Suppressor macrophage (primary cell): Measurements from ENCODE around the gene TGDS.

Source experiments
- DNase-seq, 4 experiments: peaks; one replicate each; pipeline ENCODE4 v3.0.0-alpha.2; 2020 to 2022

Gene TGDS

DNA sequence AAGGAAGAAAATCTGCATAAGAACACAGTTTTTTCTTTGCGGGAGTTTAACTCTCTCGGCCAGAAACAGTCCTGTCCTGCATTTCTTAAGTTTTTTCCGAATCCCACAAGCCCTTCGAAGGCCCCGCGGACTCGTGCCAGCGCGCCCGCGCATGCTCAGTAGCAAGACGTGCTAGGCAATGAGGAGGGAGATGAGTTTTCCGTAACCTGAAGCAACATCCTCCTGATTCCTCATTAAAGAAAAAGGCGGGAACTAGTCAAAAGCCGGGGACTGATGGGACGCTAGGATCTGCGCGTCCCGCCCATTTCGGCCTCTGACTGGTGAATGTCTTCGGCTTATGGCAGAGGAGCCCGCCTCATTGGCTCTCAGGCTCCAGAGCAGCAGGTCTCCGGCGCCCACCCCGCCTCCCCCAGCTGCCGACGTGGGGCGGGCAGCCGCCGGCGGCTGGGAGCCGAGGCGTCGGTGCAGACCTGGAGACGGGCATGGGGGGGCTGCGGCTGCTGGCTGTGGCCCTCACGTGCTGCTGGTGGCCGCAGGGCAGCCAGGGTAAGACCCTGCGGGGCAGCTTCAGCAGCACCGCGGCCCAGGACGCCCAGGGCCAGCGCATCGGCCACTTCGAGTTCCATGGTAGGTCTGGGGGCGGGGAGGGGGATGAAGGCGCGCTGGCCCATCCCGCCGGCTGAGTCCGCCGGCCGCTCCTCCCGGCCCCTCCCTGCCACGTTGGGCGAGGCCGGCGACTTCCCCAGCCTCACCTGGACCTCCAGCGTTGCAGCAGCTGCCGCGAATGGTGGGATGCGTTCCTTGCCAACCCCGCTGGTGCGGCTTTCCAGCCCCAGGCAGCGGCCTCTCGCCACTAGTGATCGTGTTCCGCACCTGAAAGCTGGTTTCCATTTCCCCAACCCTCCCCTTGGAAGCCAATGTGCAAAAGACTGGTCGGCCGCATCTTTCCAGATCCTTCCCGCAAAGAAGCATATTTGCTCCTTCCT lies 5.8 kb upstream of the TGDS start, which contains the start of gene GPR180:
GPR180 (plus strand) TSS at position 412 of the 986 bp plus-strand sequence; CDS start at position 483, 71 bp downstream.
- peak; percentile 96 to 99 (median 98) for DNase-seq

DNA sequence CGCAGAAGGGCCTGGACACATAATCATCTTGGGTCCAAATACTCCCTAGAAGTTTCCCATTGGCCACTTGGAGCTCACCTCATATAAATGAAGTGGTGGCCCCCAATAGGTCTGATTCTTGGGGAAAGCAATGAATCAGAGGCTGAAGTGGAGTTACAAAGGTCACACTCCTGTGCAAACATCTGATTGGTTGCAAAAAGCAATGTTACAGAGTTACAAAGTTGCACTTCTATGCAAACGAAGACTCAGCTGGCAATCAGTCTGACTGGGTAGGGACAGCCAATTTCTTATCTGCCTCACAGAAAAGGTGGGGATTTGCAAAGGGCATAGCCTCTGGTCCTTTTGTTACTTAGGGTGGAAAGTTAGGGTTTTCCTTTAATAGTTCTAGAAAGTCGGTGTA lies 3.9 kb upstream of the TGDS start:
- DNase-seq: no peak

DNA sequence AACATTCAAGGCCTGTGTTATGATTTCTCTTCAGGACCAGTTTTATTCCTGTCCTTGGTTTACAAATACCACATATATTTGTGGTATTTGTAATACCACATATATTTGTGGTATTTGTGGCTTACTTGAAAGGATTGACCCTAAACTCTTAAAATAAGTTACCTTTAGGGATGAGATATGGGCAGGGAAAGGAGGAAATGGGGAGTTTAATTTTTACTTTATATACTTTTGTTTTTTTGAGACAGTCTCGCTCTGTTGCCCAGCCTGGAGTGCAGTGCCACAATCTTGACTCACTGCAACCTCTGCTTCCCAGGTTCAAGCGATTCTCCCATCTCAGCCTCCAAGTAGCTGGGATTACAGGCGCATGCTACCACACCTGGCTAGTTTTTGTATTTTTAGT lies 2.3 kb upstream of the TGDS start:
- DNase-seq: no peak

DNA sequence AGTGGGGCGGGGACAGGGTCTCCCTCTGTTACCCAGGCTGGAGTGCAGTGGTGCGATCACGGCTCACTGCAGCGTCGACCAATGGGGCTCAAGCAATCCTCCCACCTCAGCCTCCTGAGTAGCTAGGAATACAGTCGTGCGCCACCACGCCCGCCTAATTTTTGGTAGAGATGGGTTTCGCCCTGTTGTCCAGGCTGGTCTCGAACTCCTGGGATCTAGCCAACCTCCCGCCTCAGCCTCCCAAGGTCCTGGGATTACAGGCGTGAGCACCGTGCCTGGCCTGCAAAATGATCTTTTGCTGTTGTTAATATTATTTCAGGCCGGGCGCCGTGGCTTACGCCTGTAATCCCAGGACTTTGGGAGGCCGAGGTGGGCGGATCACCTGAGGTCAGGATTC lies 621 bp upstream of the TGDS start:
- peak in 1 of 4 experiments; percentile 4 for DNase-seq

DNA sequence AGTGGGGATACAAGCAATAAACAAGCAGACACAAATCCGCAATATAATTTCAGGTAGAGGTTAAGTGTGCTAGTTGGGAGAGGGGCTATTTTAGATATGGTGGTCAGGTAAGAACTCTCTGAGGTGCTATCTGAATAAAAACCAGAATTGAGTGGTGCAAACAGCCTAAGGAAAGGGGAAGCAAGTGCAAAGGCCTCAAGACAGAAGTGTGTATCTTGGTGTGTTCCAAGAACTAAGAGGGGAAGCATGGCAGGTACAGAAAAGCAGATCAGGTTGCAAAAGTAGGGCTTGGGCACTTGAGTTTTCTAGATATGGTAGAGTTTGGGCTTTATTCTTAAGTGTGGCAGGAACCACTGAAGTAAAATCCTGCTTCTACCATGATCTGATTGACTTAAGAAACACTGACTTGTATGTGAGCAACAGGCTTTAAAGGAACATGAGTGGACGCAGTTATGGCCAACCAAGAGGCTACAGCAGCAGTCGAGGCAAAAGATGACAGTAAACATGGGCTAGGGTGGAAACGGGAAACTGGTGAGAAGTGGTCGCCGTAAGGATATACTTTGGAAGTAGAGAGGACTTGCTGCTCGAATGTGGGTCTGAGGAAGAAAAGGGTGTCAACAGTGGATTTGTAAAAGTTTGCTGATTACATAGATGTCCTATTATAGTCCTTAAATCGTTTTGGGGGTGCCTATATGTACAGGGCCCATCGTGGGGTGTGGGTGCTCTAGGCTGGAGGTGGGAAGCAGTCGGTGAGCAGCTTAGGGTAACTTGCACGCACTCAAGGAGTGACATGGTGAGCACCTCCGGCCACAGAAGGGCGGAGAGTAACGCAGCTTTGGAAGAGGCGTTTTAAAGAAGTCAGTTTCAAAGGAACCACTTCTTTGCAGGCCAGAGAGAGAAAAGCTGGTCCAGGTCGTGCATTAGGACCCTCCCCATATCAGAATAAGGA lies 677 bp downstream of the TGDS start:
- peak; percentile 14 to 39 (median 29) for DNase-seq

DNA sequence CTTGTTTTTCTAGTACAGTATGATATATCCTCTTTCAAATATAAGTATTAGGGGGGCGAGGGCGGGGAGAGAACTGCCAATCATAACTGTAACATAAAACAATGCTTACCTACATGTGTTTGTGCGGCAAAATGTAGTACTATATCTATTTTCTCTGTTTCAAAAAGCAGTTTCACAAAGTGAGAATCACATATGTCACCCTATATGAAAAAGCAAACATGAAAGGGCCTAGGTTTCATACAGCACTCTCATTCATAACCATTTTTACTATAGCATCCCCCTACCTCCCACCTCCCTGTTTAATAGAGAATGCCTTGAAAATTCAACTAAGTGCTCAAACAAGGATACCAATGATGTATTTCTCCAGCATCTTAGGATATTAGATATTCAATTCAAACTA lies 5.2 kb downstream of the TGDS start:
- no peak for DNase-seq

DNA sequence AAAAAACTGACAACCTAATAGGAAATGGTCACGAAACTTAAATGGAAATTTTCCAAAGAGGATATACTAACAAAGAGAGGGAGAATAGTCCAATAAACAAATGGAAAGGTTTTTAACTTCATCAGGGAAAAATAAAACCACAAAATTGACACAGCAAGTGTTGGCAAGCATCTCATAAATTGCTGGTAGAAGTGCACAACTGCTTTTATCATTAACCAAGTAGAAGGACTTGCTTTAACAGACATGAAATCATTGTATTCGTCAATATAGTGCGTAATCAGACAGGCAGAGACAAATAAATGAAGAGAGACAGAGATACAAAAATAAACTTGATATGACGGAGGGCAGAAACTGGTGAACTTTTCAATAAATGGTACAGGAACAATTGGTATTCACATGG lies 7.4 kb downstream of the TGDS start:
- DNase-seq: no peak

DNA sequence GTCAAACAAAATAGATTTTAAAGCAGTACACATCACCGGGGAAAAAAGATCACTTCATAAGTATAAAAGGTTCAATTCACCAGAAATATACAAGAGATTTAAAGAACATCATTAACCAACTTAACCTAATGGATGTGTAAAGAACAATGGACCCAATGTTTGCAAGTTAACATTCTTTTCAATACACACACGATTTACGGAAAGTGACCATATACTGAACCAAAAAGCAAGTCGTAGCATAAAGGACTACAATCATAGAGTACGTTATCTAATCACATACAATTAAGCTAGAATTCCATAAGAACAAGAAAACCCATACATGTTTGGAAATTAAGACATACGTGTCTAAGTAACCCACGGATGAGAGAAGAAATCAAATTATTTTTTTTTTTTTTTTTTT lies 9.6 kb downstream of the TGDS start:
- no peak for DNase-seq

DNA sequence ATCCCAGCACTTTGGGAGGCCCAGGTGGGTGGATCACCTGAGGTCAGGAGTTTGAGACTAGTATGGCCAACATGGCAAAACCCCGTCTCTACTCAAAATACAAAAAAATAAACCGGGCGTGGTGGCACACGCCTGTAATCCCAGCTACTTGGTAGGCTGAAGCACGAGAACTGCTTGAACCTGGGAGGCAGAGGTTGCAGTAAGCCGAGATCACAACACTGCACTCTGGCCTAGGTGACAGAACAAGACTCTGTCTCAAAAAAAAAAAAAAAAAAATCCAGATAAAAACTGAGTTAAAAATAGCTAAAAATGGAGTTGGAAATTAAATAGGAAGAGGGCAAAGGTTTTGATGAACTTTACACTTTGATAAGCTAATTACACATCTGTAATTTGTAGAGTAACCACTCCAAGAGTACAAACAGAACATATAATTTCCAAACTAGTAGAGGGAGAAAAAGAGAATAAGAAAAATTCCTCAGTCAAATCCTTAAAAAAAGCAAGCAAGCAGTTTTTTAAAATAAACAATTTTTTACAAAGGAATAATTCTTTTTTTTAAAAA lies 10.3 kb downstream of the TGDS start:
- no peak for DNase-seq

DNA sequence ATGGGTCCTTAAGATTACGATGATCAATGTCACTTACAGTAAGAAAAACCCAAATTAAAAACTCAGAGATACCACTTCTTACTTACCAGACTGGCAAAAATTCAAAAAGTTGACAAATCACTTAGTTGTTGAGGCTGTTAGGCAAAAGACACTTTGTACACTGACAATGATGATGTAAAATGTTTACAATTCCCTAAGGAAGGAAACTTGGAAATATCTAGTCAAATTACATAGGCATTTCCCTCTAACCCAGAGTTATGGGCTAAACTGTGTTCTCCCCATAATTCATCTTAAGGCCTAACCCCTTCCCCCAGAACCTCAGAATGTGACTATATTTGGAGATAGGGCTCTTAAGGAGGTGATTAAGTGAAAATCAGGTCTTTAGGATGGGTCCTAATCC lies 12.0 kb downstream of the TGDS start:
- DNase-seq: no peak

DNA sequence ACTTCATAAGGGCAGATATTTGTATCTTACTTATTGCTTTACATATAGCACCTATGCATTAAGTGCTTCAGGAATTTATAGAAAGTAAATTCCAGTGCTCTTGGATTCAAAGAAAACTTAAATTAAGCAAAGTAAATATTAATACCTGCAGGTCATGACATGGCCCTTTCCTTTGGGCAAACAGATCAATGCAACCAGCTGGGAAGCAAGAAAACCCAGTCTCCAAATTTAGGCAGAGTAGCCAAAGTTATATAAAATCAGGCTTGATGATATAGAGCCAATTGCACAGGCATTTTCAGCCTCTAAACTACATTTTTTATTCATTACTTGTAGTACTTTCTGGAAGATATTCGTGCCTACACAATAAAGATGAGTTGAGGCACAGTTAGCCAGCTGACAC lies 16.9 kb downstream of the TGDS start:
- no peak for DNase-seq

DNA sequence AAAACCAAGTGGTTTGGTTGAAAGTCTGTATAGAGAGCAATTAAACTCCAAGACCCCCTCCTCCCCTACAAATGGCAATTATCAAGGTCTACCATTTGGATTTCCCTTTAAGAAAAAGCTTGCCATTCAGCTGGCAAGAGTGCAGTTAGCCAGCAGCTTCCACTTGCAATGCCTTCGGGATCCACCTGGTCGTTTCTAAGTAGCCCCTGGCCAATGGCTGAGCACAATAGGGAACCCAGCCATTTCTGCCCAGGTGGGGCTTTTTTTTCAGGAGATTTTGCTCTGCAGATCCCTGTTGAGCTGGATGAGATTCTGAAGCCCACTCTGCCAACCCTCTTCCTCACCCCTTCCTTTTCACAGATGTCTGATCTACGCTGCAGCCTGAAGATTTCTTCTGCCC lies 26.3 kb downstream of the TGDS start:
- no peak for DNase-seq

DNA sequence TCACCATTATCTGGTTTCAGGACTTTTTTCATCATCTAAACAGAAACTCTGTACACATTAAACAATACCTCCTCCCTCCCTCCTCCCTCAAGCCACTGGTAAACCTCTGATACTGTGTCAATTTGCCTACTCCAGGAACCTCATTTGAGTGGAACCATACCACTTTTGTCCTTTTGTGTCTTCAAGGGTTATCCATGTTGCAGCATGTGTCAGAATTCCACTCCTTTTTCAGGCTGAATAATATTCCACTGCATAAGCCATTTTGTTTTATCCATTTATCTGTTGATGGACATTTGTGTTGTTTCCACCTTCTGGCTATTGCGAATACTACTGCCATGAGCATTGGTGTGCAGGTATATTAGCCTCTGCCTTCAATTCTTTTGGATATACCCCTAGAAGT lies 27.5 kb downstream of the TGDS start:
- no peak for DNase-seq

DNA sequence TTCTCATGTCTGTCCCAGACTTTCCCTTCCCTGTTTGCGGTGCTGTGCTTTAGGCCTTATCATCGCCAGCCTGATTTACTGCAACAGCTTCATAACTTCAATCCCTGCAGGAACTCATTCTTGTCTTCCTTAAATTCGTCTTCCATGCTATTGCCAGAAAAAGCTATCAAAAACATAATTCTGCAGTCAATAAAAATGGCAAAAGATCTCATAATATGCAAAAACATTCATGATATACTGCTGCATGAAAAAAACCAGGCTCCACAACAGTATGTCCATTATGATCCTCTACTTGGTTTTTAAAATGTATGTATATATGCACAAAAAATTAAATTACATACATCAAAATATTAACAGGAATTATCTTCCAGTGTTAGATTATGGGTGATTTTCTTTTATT lies 28.4 kb downstream of the TGDS start:
- no peak for DNase-seq

DNA sequence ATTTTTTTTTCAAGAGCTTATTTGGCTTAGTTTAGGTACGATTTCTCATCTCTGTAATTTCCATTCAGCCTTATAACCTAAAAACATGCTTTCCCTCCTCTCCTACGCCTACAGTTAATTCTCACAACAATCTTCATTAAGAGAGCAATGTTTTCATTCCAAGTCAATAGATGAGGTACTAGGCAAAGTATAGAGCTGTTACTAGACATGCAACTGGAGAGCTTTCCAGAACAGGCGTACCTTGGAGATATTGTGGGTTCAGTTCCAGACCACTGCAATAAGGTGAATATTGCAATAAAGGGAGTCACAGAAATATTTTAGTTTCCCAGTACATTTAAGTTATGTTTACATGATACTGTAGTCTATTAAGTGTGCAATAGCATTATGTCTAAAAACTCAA lies 34.8 kb downstream of the TGDS start:
- DNase-seq: no peak

DNA sequence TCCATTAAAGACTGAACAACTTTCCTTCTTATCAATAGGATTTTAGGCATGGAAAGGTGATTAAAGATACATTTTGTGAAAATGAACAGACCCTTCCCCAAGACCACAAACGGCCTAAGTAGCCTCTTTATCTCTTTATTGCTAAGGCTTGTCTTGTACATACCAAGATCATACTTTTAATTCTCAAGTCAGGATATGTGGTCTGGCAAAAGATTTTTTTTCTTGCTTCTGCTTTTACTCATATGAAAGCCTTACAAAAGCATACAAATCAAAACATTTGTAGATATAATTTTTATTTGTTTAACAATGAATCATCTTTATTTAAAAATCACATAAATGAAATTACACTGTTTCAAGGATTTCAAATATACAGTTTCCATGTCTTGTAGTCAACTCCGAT lies 35.8 kb downstream of the TGDS start:
- DNase-seq: no peak

DNA sequence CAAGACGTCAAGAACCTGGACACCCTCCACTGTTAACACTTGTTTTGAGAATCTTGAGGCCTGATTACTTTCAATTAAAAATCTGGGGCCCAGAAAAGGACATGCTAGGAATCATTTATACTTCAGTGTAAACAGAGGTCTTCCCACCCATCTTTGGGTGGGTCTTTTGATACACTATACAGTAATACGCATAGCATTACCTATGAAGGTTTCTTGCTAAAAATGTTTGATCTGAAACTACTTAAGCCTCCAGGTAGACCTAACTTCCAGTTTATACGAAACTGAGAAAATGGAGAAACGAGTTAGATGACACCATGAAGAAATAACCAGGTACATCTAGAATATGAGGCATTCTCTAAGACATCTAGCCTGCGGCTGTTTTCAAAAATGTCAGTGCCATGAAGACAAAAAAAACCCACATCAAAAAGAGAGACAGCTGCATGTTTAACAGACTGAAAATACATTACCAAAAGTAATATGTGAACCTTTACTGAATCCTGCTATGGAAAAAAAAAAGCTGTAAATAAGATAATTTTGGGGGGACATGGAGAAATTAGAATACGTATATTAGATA lies 36.6 kb downstream of the TGDS start:
- DNase-seq: no peak

DNA sequence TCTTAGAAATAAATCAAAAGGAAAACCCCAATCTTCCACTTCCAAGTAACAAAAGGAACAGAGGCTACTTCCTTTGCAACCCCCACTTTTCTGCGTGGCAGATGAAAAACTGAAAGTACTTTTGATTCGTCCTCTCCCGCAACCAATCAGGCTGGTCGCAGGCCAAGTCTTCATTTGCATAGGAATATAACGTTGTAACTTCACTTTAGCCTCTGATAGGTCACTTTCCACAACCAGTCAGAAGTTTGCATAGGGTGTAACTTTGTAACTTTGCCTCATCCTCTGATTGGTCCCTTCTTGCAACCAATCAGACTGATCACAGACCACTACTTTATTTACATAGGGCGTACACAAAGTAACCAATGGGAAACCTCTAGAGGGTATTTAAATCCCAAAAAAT lies 37.2 kb downstream of the TGDS start:
- peak in 1 of 4 experiments; percentile 2 for DNase-seq

DNA sequence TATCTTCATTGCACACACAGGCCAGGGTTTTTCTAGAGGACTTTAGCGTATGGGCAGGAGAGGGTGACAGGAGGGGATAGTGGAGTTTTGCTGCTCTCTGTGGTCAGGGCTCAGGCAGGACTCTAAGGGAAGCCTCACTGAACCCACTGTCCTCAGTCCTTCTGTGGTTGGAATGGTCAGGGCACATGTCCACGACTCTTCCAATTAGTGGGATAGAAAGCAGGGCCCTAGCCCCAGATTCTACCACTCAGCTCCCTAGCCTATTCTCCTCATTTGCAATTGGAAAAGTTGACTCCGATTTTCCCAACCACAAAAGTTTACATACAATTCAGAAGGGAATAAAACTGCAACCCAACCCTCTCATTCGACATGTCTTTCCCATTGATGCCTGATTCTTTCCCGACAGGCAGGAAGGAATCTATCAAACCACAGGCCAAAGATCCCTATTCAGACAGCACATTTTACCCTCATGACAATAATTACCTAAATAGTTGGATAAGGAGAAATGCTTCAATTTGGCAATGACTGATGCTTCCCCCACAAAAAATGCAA lies 38.2 kb downstream of the TGDS start:
- DNase-seq: no peak

DNA sequence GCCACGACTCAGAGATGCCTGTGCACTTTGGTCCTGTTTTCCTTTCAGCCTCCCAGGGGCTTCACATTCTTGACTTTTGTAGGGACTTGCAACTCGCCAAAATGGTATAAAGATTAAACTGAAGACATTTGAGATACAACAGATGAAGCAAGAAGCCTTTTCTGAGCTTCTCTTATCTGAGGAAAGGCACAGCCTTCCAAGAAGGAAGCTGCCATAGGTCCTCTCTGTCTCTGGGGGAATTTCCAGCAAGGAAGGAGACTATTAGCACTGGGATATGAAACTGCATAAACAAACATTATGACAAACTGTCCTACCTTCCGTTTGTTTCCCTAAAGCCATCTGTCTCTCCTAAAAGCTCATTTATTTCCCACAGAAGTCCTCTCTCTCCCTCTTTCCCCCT lies 39.3 kb downstream of the TGDS start:
- DNase-seq: no peak

DNA sequence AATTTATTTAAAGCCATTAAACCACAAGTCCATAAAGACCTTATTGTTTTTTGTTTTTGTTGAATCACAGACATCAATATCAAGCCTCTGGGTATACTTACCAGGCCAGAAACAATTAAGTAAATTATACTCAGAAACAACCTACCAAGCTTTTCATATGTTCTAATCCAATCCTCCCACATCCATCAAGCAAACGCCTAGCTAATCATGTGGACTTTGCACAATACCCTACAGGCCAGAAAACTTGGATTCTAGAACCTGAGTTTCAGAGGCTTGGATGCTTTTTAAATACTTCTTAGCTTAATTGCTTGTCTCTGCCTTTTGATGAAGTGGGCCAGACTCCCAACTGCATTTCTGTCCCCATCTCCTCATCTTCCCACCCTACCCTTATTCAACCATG lies 39.9 kb downstream of the TGDS start:
- no peak for DNase-seq

DNA sequence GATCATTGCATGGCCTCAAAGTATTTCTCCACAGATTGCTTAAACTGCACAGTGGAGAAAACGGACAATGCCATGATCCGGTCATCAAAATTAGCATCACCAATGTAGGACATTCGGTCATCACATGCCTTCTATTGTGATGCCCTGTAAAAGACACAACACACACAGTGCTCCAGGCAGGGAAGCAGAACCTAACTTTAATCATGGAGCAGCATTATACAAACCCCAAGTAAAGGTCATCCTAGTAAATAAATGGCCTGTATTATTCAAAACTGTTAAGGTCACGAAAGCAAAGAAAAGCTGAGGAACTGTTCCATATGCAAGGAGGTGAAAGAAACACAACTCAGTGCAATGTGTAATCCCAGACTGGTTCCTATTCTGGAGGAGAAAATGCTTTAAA lies 42.2 kb downstream of the TGDS start:
- no peak for DNase-seq
